IMR-90 (cell line): ENCODE data around the gene RAB12. TPM values are rescaled to one million over a fixed set of nuclear protein-coding genes. Genes with fewer than 3 reads are reported as not detected.
A peak's percentile ranks its signal among the peaks of the same experiment; 100 is the strongest.

Experiments
- ATAC-seq: fragments of 200-7000 bp; cut with Tn5 transposase; 2 replicates; pipeline ENCODE4 v1.9.1; 2020; ENCODE audit warnings: low read depth, mild to moderate bottlenecking, moderate library complexity
- BruUV-seq: library from RNA; stranded (reverse); fragments of 400-500 nt; replicated peaks from 2 replicates; lab custom pipeline; 2021; lab: Mats Ljungman, UMichigan
- CTCF ChIA-PET: fragments of 300-600 bp; formaldehyde crosslinking; extraction: SDS; loops from one replicate; lab custom pipeline; 2021; ENCODE audit warnings: antibody characterized with exemption; lab: Yijun Ruan, JAX
- POLR2A ChIA-PET: fragments of 300-600 bp; sonication (Branson Sonifier 250); formaldehyde crosslinking; loops from one replicate; lab custom pipeline; 2022; ENCODE audit warnings: antibody characterized with exemption; ENCODE audit not compliant: unreplicated experiment; lab: Charles Lee
- DNase-seq: peaks from one replicate; pipeline ENCODE4 v3.0.0; 2013
- H2AFZ ChIP-seq: replicated peaks from 2 replicates; pipeline ENCODE3; 2013; ENCODE audit warnings: low read length, mild to moderate bottlenecking; ENCODE audit not compliant: poor library complexity
- H2AK5ac ChIP-seq: 2 replicates; pipeline ENCODE4 v1.6.1; 2013; ENCODE audit warnings: low read depth, low read length, inconsistent platforms
- H2AK9ac ChIP-seq: replicated peaks from 2 replicates; pipeline ENCODE3; 2013; ENCODE audit warnings: mild to moderate bottlenecking, low read depth, low read length, moderate library complexity; ENCODE audit not compliant: poor library complexity
- H2BK120ac ChIP-seq: 2 replicates; pipeline ENCODE4 v1.6.1; 2013; ENCODE audit warnings: low read depth, low read length, inconsistent platforms
- H2BK15ac ChIP-seq: 3 replicates; pipeline ENCODE4 v1.6.1; 2013; ENCODE audit warnings: low read depth, low read length, inconsistent platforms
- H2BK20ac ChIP-seq: 2 replicates; pipeline ENCODE4 v1.6.1; 2013; ENCODE audit warnings: low read depth, mild to moderate bottlenecking, inconsistent platforms, low read length, moderate library complexity
- H2BK5ac ChIP-seq: 2 replicates; pipeline ENCODE4 v1.6.1; 2013; ENCODE audit warnings: mild to moderate bottlenecking, low read depth, low read length, inconsistent platforms; ENCODE audit not compliant: poor library complexity, severe bottlenecking
- H3K14ac ChIP-seq: replicated peaks from 2 replicates; pipeline ENCODE4 v1.6.1; 2013; ENCODE audit warnings: low read depth, low read length, inconsistent platforms
- H3K18ac ChIP-seq: 2 replicates; pipeline ENCODE4 v1.6.1; 2013; ENCODE audit warnings: low read depth, low read length, control low read depth
- H3K23ac ChIP-seq: 2 replicates; pipeline ENCODE4 v1.6.1; 2013; ENCODE audit warnings: low read depth, low read length, inconsistent platforms
- H3K27ac ChIP-seq: 2 replicates; pipeline ENCODE4 v1.5.1; 2013; ENCODE audit warnings: mild to moderate bottlenecking, control low read depth, low read length; ENCODE audit not compliant: insufficient read depth
- H3K27me3 ChIP-seq: 2 replicates; pipeline ENCODE4 v1.6.1; 2013; ENCODE audit warnings: low read length; ENCODE audit not compliant: control insufficient read depth, insufficient read depth
- H3K36me3 ChIP-seq: 2 replicates; pipeline ENCODE4 v1.6.1; 2013; ENCODE audit warnings: low read length, mixed read lengths; ENCODE audit not compliant: control insufficient read depth, insufficient read depth
- H3K4ac ChIP-seq: 2 replicates; pipeline ENCODE4 v1.6.1; 2013; ENCODE audit warnings: low read depth, low read length, inconsistent platforms
- H3K4me1 ChIP-seq: 2 replicates; pipeline ENCODE4 v1.6.1; 2013; ENCODE audit warnings: low read length, mixed read lengths; ENCODE audit not compliant: control insufficient read depth, insufficient read depth
- H3K4me2 ChIP-seq: 2 replicates; pipeline ENCODE4 v1.6.1; 2013; ENCODE audit warnings: low read depth, mild to moderate bottlenecking, control low read depth, low read length, moderate library complexity
- H3K4me3 ChIP-seq: 2 replicates; pipeline ENCODE4 v1.5.1; 2013; ENCODE audit warnings: low read depth, mild to moderate bottlenecking, control low read depth, low read length, moderate library complexity; ENCODE audit not compliant: insufficient read depth
- H3K56ac ChIP-seq: 2 replicates; pipeline ENCODE4 v1.6.1; 2013; ENCODE audit warnings: low read length, inconsistent platforms; ENCODE audit not compliant: insufficient read depth; ENCODE audit errors: extremely low read depth
- H3K79me1 ChIP-seq, 2 experiments: 2 replicates each; pipeline ENCODE4 v1.6.1; 2013; ENCODE audit warnings: low read length in 2 of 2, inconsistent platforms in 1 of 2, low read depth in 1 of 2
- H3K9ac ChIP-seq: 2 replicates; pipeline ENCODE4 v1.6.1; 2013; ENCODE audit warnings: low read depth, low read length, control low read depth
- H3K9me1 ChIP-seq: 2 replicates; pipeline ENCODE4 v1.6.1; 2013; ENCODE audit warnings: low read length, inconsistent platforms; ENCODE audit not compliant: insufficient read depth
- H3K9me3 ChIP-seq: 2 replicates; pipeline ENCODE4 v1.6.1; 2013; ENCODE audit warnings: low read length; ENCODE audit not compliant: control insufficient read depth, insufficient read depth
- H4K20me1 ChIP-seq: 2 replicates; pipeline ENCODE4 v1.6.1; 2013; ENCODE audit warnings: low read length, inconsistent platforms; ENCODE audit not compliant: insufficient read depth
- H4K5ac ChIP-seq: 2 replicates; pipeline ENCODE4 v1.6.1; 2013; ENCODE audit warnings: mild to moderate bottlenecking, low read depth, low read length, control low read depth
- H4K8ac ChIP-seq, 2 experiments: 2 replicates each; pipeline ENCODE4 v1.6.1; 2013; ENCODE audit warnings: low read depth in 2 of 2, low read length in 2 of 2, control low read depth in 1 of 2, inconsistent platforms in 1 of 2
- H4K91ac ChIP-seq: 2 replicates; pipeline ENCODE4 v1.6.1; 2013; ENCODE audit warnings: low read depth, low read length, inconsistent platforms; ENCODE audit not compliant: insufficient read depth
- BHLHE40 ChIP-seq: fragments of 150-350 bp; IDR thresholded peaks from 2 replicates; pipeline ENCODE4 v1.6.1; 2016; ENCODE audit warnings: mild to moderate bottlenecking, low read depth, low read length
- CEBPB ChIP-seq: IDR thresholded peaks from 2 replicates; pipeline ENCODE4 v1.6.1; 2012; ENCODE audit warnings: low read depth, low read length, improper control_type of control experiment
- CHD1 ChIP-seq: IDR thresholded peaks from 2 replicates; pipeline ENCODE4 v1.6.1; 2012; ENCODE audit warnings: low read depth, low read length, improper control_type of control experiment
- CTCF ChIP-seq: conservative IDR thresholded peaks from 2 replicates; pipeline ENCODE4 v1.5.1; 2012; ENCODE audit warnings: mild to moderate bottlenecking, low read depth, low read length, improper control_type of control experiment
- ELK1 ChIP-seq: fragments of 150-350 bp; IDR thresholded peaks from 2 replicates; pipeline ENCODE4 v1.6.1; 2016; ENCODE audit warnings: low read depth, mild to moderate bottlenecking, low read length, moderate library complexity, borderline replicate concordance
- FOS ChIP-seq: fragments of 150-350 bp; IDR thresholded peaks from 2 replicates; pipeline ENCODE4 v1.6.1; 2016; ENCODE audit warnings: low read depth, low read length
- MAZ ChIP-seq: IDR thresholded peaks from 2 replicates; pipeline ENCODE4 v1.6.1; 2012; ENCODE audit warnings: low read depth, mild to moderate bottlenecking, low read length, improper control_type of control experiment, moderate library complexity, borderline replicate concordance
- MXI1 ChIP-seq: IDR thresholded peaks from 2 replicates; pipeline ENCODE4 v1.6.1; 2012; ENCODE audit warnings: low read depth, mild to moderate bottlenecking, low read length, moderate library complexity, borderline replicate concordance
- NFE2L2 ChIP-seq: fragments of 150-350 bp; IDR thresholded peaks from 2 replicates; pipeline ENCODE4 v1.6.1; 2016; ENCODE audit warnings: low read depth, mild to moderate bottlenecking, low read length
- POLR2A ChIP-seq: IDR thresholded peaks from 2 replicates; pipeline ENCODE4 v1.6.1; 2012; ENCODE audit warnings: mild to moderate bottlenecking, low read depth, low read length
- RAD21 ChIP-seq: IDR thresholded peaks from 2 replicates; pipeline ENCODE4 v1.6.1; 2012; ENCODE audit warnings: low read length, improper control_type of control experiment
- SMC3 ChIP-seq: fragments of 150-350 bp; IDR thresholded peaks from 2 replicates; pipeline ENCODE4 v1.6.1; 2016; ENCODE audit warnings: low read depth, mild to moderate bottlenecking, antibody characterized with exemption, low read length, moderate library complexity
- WGBS, 2 experiments: methylation state at CpG; one replicate each; pipeline versions ENCODE4 v1.1.5 to v1.1.7; 2013; ENCODE audit warnings: missing lambda C conversion rate in 2 of 2; ENCODE audit not compliant: insufficient read length in 1 of 2; ENCODE audit errors: extremely low coverage in 2 of 2; 5-methylcytosine and 5-hydroxymethylcytosine counted together
- dilution Hi-C: fragments of 300-500 bp; cut with HindIII; formaldehyde crosslinking; loops from one replicate; pipeline ENCODE4 v1.14.3; 2018; ENCODE audit warnings: low sequenced_read_pairs; ENCODE audit not compliant: unreplicated experiment
- in situ Hi-C: fragments of 300-500 bp; cut with MboI; formaldehyde crosslinking; loops from 3 replicates; pipeline ENCODE4 v1.14.3; 2019; ENCODE audit warnings: low sequenced_read_pairs, inconsistent platforms, mixed read lengths
- intact Hi-C: fragments of 100-400 bp; cut with micrococcal nuclease; formaldehyde crosslinking; loops from 2 replicates; pipeline ENCODE4 v1.10.0; 2022
- polyA plus RNA-seq, 3 experiments: library from polyadenylated mRNA; depleted of rRNA; stranded (reverse); fragments of >200 nt; gene quantifications; 2 replicates each; pipeline ENCODE4 v1.2.3, GENCODE V29; 2012; ENCODE audit warnings: low replicate concordance in 1 of 3
- total RNA-seq: library from RNA; depleted of rRNA; stranded (reverse); fragments of >200 nt; gene quantifications from 2 replicates; pipeline ENCODE4 v1.2.3, GENCODE V29; 2012
- TF ChIP-seq, protein P1 (sequence below): fragments of 150-350 bp; IDR thresholded peaks from 2 replicates; pipeline ENCODE4 v1.6.1; 2017; ENCODE audit warnings: mild to moderate bottlenecking, antibody characterized with exemption, low read length, low read depth

The RAB12 gene
- total and polyA plus RNA-seq, 2 of the 4 experiments (the other 2 are of a cell fraction), result 14.9 to 19.2 TPM

DNA sequence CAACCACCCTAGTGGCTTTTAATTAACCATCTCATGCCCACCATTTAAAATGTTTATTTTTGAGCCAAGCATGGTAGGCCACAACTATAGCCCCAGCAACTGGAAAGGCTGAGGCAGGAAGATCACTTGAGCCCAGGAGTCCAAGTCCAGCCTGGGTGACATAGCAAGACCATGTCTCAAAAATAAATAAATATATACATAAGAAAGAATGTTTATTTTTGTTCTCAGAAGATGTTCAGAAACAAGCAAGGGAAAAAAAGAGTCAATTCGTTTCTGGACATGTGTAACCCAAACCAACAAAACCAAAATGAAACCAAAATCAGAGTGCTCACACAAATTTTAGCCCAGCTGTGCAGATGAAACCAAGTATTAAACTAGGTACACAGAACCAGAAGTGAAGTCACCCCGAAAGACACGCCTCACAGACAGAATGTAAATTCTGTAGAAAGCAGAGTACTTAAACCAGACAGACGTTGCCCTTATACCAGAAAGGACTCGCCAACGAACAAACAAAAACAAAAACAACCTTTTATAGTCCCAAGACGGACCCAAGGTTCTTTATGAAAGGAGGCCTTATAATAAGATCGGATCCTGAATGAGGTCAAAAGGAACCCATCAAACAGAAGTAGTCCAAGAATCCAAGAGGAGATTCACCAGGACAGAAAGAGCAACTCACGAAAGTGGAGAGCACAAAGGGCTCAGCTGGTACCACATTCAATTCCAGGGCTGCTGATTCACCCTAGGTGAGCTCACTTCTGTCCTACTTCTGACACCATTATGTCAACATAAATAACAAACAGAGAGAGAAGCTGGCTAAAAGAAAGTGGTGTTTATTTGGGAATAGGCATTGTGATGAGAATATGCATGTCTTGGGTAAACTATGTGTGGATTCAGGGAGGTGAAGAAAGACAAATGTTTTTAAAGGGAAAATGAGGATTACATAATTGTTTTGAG lies 64.3 kb downstream of the RAB12 start:
- dilution Hi-C loops, result no loop called here
- H4K20me1 ChIP-seq, result no peaks in the 10 kb centered on the region
- DNase-seq, result peak; percentile 35
- no peaks in the 10 kb centered on the region for H3K79me1 ChIP-seq
- H2BK20ac ChIP-seq, result peak overlapping the region; percentile 13; the same call in 1 of the 2 replicates
- H2BK120ac ChIP-seq, result 0 out of 2 replicates have a peak overlapping the region, but pooled peaks have one; percentile 13
- no peaks in the 10 kb centered on the region; the same call in 1 of the 2 replicates for H3K27me3 ChIP-seq
- H3K9ac ChIP-seq, result no peak overlapping the region
- BruUV-seq, result no TSS peak
- H4K8ac ChIP-seq, result peak overlapping the region in 1 of 2 experiments; percentile 4; a peak in 2 of 4 replicates
- H4K5ac ChIP-seq, result no peak overlapping the region
- H3K9me3 ChIP-seq, result no peaks in the 10 kb centered on the region
- peak overlapping the region; percentile 14; the same call in 1 of the 2 replicates for H3K4me2 ChIP-seq
- intact Hi-C loops, result no loop called here
- 0 out of 2 replicates have a peak overlapping the region, but pooled peaks have one; percentile 30 for H3K14ac ChIP-seq
- CTCF ChIA-PET, result interaction anchor here (0.6 kb wide), 1 partner anchor 310 kb away, joined by 3 read pairs; no protein-coding TSS in a partner anchor
- no peak overlapping the region for H3K4me3 ChIP-seq
- H3K9me1 ChIP-seq, result peaks cover 3% of the 10 kb centered on the region; the same call in 1 of the 2 replicates
- H3K56ac ChIP-seq, result no peak overlapping the region
- 0 out of 2 replicates have a peak overlapping the region, but pooled peaks have one; percentile 46 for H3K23ac ChIP-seq
- H3K4me1 ChIP-seq, result peaks cover 4% of the 10 kb centered on the region
- H2AFZ ChIP-seq, result no peak overlapping the region
- no peak overlapping the region for H3K4ac ChIP-seq
- H3K27ac ChIP-seq, result no peak overlapping the region
- WGBS, 2 experiments, result no CpG with 5 or more reads among the region's 9 CpGs
- in situ Hi-C loops, result loop anchor here (10.0 kb wide), 1 partner anchor 461 kb away; the partner anchor contains the start of gene ANKRD12
- POLR2A ChIA-PET, result no interaction called here
- H3K18ac ChIP-seq, result no peak overlapping the region; the same call in 1 of the 2 replicates
- no peak overlapping the region for H2AK9ac ChIP-seq
- no peak; the same call in 1 of the 2 replicates for ATAC-seq
- H2BK15ac ChIP-seq, result no peak overlapping the region
- no peaks in the 10 kb centered on the region for H3K36me3 ChIP-seq
- H4K91ac ChIP-seq, result no peak overlapping the region
- no peak overlapping the region for H2BK5ac ChIP-seq
- H2AK5ac ChIP-seq, result no peak overlapping the region
- TF ChIP-seq ELK1, result no peak
- no peak for TF ChIP-seq POLR2A
- TF ChIP-seq RAD21, result no peak
- no peak for TF ChIP-seq MXI1
- no peak for TF ChIP-seq BHLHE40
- no peak for TF ChIP-seq SMC3
- TF ChIP-seq CHD1, result no peak
- TF ChIP-seq, protein P1, sequence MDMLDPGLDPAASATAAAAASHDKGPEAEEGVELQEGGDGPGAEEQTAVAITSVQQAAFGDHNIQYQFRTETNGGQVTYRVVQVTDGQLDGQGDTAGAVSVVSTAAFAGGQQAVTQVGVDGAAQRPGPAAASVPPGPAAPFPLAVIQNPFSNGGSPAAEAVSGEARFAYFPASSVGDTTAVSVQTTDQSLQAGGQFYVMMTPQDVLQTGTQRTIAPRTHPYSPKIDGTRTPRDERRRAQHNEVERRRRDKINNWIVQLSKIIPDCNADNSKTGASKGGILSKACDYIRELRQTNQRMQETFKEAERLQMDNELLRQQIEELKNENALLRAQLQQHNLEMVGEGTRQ, result no peak
- TF ChIP-seq CEBPB, result no peak
- TF ChIP-seq CTCF, result no peak
- TF ChIP-seq FOS, result no peak
- no peak for TF ChIP-seq NFE2L2
- TF ChIP-seq MAZ, result no peak
